Neural cell (in vitro differentiated cells): ENCODE measurements around the gene RAB1B. TPM values are rescaled to one million over a fixed set of nuclear protein-coding genes. Genes with fewer than 3 reads are reported as not detected.

Experiments used
- H2AFZ ChIP-seq: fragments of 200-600, 300-800 bp; sonication (generic), shearing (Covaris generic); 2 replicates; pipeline ENCODE4 v1.6.0; 2014; ENCODE audit warnings: low read depth, mild to moderate bottlenecking, antibody characterized with exemption, low read length, moderate library complexity
- H3F3A ChIP-seq: fragments of 200-600 bp; shearing (Covaris generic); 2 replicates; pipeline ENCODE4 v1.6.1; 2016; ENCODE audit warnings: mild to moderate bottlenecking, moderate library complexity, mixed read lengths, antibody characterized with exemption, low read length; ENCODE audit not compliant: insufficient read depth, poor library complexity, severe bottlenecking
- H3K27ac ChIP-seq: fragments of 200-600, 300-800 bp; sonication (generic), shearing (Covaris generic); 2 replicates; pipeline ENCODE4 v1.5.1; 2014; ENCODE audit warnings: mild to moderate bottlenecking, low read length, moderate library complexity
- H3K27me3 ChIP-seq: fragments of 300-800, 200-600 bp; sonication (generic), shearing (Covaris generic); 2 replicates; pipeline ENCODE4 v1.6.0; 2014; ENCODE audit warnings: mild to moderate bottlenecking, low read depth, low read length, moderate library complexity; ENCODE audit not compliant: insufficient read depth
- H3K36me3 ChIP-seq: fragments of 300-800, 200-600 bp; sonication (generic), shearing (Covaris generic); 2 replicates; pipeline ENCODE4 v1.5.1; 2014; ENCODE audit warnings: mild to moderate bottlenecking, antibody characterized with exemption, low read length, moderate library complexity; ENCODE audit not compliant: insufficient read depth
- H3K4me2 ChIP-seq: fragments of 300-800, 200-600 bp; sonication (generic), shearing (Covaris generic); 2 replicates; pipeline ENCODE4 v1.6.0; 2014; ENCODE audit warnings: mild to moderate bottlenecking, low read length
- H3K4me3 ChIP-seq: fragments of 300-800, 200-600 bp; sonication (generic), shearing (Covaris generic); 2 replicates; pipeline ENCODE4 v1.5.1; 2014; ENCODE audit warnings: mild to moderate bottlenecking, low read length, moderate library complexity
- H3K79me2 ChIP-seq: fragments of 200-600 bp; shearing (Covaris generic); replicated peaks from 2 replicates; pipeline ENCODE4 v1.6.0; 2014; ENCODE audit warnings: mild to moderate bottlenecking, low read length, moderate library complexity; ENCODE audit not compliant: insufficient read depth
- H3K9ac ChIP-seq: fragments of 300-800, 200-600 bp; sonication (generic), shearing (Covaris generic); 2 replicates; pipeline ENCODE4 v1.6.1; 2016; ENCODE audit warnings: mild to moderate bottlenecking, low read length, mixed read lengths
- H3K9me2 ChIP-seq: fragments of 200-600 bp; shearing (Covaris generic); 2 replicates; pipeline ENCODE4 v1.6.1; 2016; ENCODE audit warnings: mild to moderate bottlenecking, low read length, mixed read lengths; ENCODE audit not compliant: insufficient read depth
- H3K9me3 ChIP-seq: fragments of 200-600, 300-800 bp; sonication (generic), shearing (Covaris generic); 2 replicates; pipeline ENCODE4 v1.6.1; 2016; ENCODE audit warnings: mild to moderate bottlenecking, mixed run types, low read length, moderate library complexity, mixed read lengths
- H4K20me1 ChIP-seq: fragments of 200-600 bp; shearing (Covaris generic); 2 replicates; pipeline ENCODE4 v1.6.1; 2016; ENCODE audit warnings: mild to moderate bottlenecking, mixed run types; ENCODE audit not compliant: insufficient read depth
- EP300 ChIP-seq: fragments of 450-650 bp; conservative IDR thresholded peaks from 2 replicates; pipeline ENCODE4 v1.6.1; 2014; ENCODE audit warnings: antibody characterized with exemption, mild to moderate bottlenecking, moderate library complexity; ENCODE audit not compliant: poor library complexity, severe bottlenecking
- EZH2 ChIP-seq: fragments of 200-600, 300-800 bp; shearing (Covaris generic), sonication (generic); IDR thresholded peaks from 2 replicates; pipeline ENCODE4 v1.6.1; 2014; ENCODE audit warnings: antibody characterized with exemption, low read length, borderline replicate concordance, mild to moderate bottlenecking; ENCODE audit not compliant: insufficient read depth, poor library complexity, severe bottlenecking
- MXI1 ChIP-seq: fragments of 450-650 bp; conservative IDR thresholded peaks from 2 replicates; pipeline ENCODE4 v1.6.1; 2014; ENCODE audit warnings: antibody characterized with exemption, mild to moderate bottlenecking; ENCODE audit not compliant: poor library complexity, severe bottlenecking
- POLR2AphosphoS5 ChIP-seq: IDR thresholded peaks from 2 replicates; pipeline ENCODE4 v1.6.1; 2012
- RAD21 ChIP-seq: fragments of 450-650 bp; conservative IDR thresholded peaks from 2 replicates; pipeline ENCODE4 v1.6.1; 2014; ENCODE audit warnings: antibody characterized with exemption, mild to moderate bottlenecking, moderate library complexity
- SMC3 ChIP-seq: fragments of 450-650 bp; conservative IDR thresholded peaks from 2 replicates; pipeline ENCODE4 v1.6.1; 2014; ENCODE audit warnings: antibody characterized with exemption, mild to moderate bottlenecking, moderate library complexity; ENCODE audit not compliant: poor library complexity
- TAF1 ChIP-seq: IDR thresholded peaks from 2 replicates; pipeline ENCODE4 v1.6.1; 2012; ENCODE audit warnings: low read depth
- polyA plus RNA-seq: library from polyadenylated mRNA; depleted of rRNA; stranded (reverse); fragments of >200 nt; gene quantifications from 2 replicates; pipeline ENCODE4 v1.2.3, GENCODE V29; 2014
- TF ChIP-seq, protein P1 (sequence below): fragments of 450-650 bp; IDR thresholded peaks from 2 replicates; pipeline ENCODE4 v1.5.1; 2014; ENCODE audit warnings: antibody characterized with exemption, mild to moderate bottlenecking, moderate library complexity; ENCODE audit not compliant: poor library complexity, severe bottlenecking
- TF ChIP-seq, protein P2 (sequence below): IDR thresholded peaks from 2 replicates; pipeline ENCODE4 v1.6.1; 2012; ENCODE audit warnings: borderline replicate concordance

RAB1B gene
- polyA plus RNA-seq, 1 donor from 2014 or later = 27.2 TPM

DNA sequence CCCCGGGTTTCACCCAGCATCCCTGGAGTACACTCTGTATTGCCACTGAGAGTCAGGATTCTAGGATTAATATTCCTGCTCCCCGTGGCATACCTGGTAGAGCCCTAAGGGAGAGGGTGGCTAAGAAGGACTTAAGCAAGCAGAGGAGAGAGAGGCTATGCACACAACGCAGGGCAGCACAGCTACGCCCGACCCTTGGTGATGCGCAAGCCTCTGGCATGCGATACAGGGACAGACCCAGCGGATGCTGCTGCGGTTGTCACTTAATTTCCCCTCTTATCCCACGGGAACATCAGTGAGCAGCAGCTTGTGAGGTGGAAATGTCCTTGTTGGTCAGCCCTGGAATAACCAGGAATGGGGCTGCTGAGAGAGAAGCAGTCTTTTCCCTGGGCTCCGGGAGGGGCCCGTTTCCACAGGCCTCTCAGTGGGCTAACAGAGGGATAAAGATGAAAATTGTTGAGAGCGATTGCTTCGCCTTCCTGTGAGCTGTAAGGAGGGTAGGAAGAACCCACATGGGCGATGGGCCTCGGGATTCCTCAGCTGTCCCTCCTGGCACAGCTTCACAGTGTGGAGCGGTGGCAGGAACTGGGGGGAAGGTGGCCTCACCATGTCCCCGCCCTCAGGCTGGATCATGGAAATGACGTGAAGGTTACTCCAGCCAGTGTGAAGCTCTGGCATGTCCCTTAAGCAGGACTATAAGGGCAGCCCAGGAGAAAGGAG, 48.4 kb upstream of the RAB1B start:
- no peak overlapping the region for H2AFZ ChIP-seq

DNA sequence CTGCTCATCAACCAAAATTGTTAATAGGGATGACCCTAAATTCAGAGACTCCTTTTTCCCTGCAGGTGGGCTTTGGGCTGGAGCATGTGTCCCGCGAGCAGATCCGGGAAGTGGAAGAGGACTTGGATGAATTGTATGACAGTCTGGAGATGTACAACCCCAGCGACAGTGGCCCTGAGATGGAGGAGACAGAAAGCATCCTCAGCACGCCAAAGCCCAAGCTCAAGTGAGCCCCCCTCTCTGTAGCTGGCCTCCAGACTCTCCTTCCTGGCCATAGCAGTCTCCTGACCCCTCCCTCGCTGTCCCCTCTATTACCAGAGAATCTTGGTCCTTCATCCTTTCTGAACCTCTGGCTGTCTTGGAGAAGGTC, 47.9 kb upstream of the RAB1B start:
- peaks cover 3% of the 10 kb centered on the region for H3K36me3 ChIP-seq

More for the DNA sequence above, 48.4 kb upstream of the RAB1B start:
- Histone ChIP-seq H3F3A (no peaks in the 10 kb centered on the region), H3K27me3 (no peaks in the 10 kb centered on the region), H4K20me1 (no peaks in the 10 kb centered on the region), H3K4me2 (no peak overlapping the region), H3K27ac (no peak overlapping the region), H3K4me3 (no peak overlapping the region), H3K79me2 (no peaks in the 10 kb centered on the region), H3K36me3 (peaks cover 3% of the 10 kb centered on the region), H3K9ac (no peak overlapping the region), H3K9me2 (no peaks in the 10 kb centered on the region), H3K9me3 (no peaks in the 10 kb centered on the region)
- TF ChIP-seq TAF1 (no peak), RAD21 (no peak), MXI1 (no peak), EP300 (no peak), POLR2AphosphoS5 (no peak), EZH2 (no peak), SMC3 (no peak)
- TF ChIP-seq, protein P1, sequence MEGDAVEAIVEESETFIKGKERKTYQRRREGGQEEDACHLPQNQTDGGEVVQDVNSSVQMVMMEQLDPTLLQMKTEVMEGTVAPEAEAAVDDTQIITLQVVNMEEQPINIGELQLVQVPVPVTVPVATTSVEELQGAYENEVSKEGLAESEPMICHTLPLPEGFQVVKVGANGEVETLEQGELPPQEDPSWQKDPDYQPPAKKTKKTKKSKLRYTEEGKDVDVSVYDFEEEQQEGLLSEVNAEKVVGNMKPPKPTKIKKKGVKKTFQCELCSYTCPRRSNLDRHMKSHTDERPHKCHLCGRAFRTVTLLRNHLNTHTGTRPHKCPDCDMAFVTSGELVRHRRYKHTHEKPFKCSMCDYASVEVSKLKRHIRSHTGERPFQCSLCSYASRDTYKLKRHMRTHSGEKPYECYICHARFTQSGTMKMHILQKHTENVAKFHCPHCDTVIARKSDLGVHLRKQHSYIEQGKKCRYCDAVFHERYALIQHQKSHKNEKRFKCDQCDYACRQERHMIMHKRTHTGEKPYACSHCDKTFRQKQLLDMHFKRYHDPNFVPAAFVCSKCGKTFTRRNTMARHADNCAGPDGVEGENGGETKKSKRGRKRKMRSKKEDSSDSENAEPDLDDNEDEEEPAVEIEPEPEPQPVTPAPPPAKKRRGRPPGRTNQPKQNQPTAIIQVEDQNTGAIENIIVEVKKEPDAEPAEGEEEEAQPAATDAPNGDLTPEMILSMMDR = no peak
- TF ChIP-seq, protein P2, sequence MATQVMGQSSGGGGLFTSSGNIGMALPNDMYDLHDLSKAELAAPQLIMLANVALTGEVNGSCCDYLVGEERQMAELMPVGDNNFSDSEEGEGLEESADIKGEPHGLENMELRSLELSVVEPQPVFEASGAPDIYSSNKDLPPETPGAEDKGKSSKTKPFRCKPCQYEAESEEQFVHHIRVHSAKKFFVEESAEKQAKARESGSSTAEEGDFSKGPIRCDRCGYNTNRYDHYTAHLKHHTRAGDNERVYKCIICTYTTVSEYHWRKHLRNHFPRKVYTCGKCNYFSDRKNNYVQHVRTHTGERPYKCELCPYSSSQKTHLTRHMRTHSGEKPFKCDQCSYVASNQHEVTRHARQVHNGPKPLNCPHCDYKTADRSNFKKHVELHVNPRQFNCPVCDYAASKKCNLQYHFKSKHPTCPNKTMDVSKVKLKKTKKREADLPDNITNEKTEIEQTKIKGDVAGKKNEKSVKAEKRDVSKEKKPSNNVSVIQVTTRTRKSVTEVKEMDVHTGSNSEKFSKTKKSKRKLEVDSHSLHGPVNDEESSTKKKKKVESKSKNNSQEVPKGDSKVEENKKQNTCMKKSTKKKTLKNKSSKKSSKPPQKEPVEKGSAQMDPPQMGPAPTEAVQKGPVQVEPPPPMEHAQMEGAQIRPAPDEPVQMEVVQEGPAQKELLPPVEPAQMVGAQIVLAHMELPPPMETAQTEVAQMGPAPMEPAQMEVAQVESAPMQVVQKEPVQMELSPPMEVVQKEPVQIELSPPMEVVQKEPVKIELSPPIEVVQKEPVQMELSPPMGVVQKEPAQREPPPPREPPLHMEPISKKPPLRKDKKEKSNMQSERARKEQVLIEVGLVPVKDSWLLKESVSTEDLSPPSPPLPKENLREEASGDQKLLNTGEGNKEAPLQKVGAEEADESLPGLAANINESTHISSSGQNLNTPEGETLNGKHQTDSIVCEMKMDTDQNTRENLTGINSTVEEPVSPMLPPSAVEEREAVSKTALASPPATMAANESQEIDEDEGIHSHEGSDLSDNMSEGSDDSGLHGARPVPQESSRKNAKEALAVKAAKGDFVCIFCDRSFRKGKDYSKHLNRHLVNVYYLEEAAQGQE = no peak

More for the DNA sequence above, 47.9 kb upstream of the RAB1B start:
- Histone ChIP-seq H3K79me2 (no peaks in the 10 kb centered on the region), H3F3A (no peaks in the 10 kb centered on the region), H3K27me3 (no peaks in the 10 kb centered on the region), H2AFZ (no peak overlapping the region), H3K9me2 (no peaks in the 10 kb centered on the region), H4K20me1 (no peaks in the 10 kb centered on the region), H3K27ac (no peak overlapping the region), H3K4me2 (no peak overlapping the region), H3K4me3 (no peak overlapping the region), H3K9ac (no peak overlapping the region), H3K9me3 (no peaks in the 10 kb centered on the region)
- TF ChIP-seq RAD21 (no peak), MXI1 (no peak), SMC3 (no peak), EP300 (no peak), POLR2AphosphoS5 (no peak), TAF1 (no peak), EZH2 (no peak)
- TF ChIP-seq, protein P1 = no peak
- TF ChIP-seq, protein P2 = no peak
